HG03460 (cell line): ENCODE results near the gene LRRN2.

ENCODE experiments used
- ATAC-seq: cut with Tn5 transposase; IDR thresholded peaks from one replicate; pipeline ENCODE4 v1.9.1; 2021; ENCODE audit not compliant: unreplicated experiment

LRRN2 gene

GRCh38 chr1:204663644-204664383 is 21.7 kb downstream of the LRRN2 start:
- ATAC-seq = no peak

DNA sequence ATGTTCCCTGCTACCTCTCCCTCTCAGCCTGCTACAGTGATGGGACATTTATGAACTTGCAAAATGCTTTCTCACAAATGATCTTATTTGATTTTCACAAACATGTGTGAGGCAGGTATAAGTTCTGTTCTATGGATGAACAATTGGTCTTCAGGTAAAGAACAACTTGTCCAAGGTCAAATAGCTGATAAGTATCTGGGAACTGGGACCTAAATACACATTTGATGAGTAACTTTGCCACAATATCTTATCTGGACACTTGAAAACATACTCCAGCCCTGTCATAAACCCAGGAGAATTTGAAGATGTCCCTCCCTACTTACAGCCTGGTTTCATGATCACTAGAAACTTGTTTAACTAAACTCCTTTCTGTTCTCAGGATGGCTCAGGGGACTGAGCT is 23.0 kb downstream of the LRRN2 start:
- no peak for ATAC-seq

DNA sequence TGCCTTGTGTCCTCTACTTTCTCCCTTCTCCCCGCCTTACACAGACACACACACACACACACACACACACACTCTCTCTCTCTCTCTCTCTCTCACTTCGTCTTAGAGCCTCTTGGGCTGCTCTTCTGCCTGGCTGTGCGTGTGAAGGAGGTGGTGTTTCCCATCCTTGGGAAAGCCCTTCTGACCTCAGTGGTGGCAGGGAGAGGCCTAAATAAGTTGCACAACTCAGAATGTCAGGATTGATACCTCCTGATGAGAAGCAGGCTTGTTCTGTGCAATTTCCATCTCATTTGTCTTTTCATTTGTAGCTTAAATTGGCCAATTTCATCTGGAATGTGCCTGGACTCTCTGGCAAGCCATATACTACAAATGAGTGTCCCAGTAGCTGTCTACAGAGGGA is 25.0 kb downstream of the LRRN2 start:
- ATAC-seq = no peak

- ATAC-seq = no peak
These were observed 26.5 kb downstream of the LRRN2 start for GRCh38 chr1:204659056-204659455.

DNA sequence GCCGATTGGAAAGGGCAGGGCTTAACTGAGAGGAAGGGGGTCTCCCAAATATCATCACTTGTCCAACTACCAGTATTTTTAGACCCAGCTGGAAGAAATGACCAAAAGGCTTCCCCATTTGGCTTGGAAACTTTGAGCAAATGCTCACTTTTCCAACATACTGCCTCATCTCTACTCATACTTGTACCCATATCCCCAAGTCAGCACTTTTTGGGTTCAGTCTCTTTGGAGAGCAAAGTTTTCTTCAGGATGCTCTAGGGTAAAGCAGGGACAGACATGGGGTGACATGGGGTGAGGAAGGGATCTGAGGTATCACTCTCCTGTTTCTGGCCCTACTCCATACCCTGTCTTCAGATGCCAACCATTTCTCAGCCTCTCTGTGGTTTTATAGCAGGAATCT is 27.2 kb downstream of the LRRN2 start:
- no peak for ATAC-seq

- no peak for ATAC-seq
These were observed 31.8 kb downstream of the LRRN2 start for GRCh38 chr1:204653590-204654340.

DNA sequence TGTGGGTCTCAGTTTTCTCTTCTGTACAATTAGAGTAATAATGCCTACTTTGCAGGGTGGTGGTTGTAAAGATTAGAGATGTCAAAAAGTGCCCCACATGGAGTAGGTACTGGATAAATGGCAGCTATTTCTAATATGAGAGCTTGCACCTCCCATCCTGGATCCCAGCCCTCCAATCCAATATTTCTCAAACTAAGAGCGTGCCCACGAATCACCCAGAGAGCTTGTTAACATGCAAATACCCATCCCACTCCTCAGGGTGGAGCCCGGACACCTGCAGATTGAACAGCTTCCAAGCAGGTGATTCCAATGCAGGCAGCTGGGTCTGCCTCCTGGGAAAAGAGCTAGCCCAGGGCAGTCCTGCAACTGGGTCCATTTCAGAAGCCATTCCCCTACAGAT is 33.0 kb downstream of the LRRN2 start:
- ATAC-seq = no peak

- no peak for ATAC-seq
These were observed 33.6 kb downstream of the LRRN2 start for GRCh38 chr1:204651843-204652421.

DNA sequence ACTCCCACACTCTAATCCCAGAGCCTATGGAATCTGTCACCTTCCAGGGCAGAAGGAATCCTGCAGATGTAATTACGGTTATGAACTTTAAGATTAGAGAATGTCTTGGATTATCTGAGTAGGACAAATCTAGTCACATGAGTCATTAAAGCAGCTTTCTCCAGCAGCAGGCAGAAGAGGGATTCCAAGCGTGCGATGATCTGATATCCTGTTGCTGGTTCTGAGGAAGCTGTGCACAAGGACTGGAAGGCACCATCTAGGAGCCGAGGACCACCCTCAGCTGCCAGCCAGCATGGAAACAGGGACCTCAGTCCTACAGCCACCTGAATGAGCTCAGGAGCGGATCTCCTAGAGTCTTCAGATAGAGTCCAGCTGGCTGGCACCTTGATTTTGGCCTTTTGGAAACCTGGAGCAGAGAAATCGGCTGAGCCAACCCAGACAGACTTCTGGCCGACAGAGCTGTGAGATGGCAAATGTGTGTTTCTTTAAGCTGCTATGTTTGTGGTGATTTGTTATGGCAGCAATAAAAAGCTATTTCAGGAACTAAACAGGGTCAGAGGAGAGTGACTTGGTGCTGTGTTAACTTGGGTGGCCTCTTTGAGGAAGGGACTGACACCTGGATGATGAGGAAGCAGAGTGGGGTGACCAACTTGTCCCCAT is 34.5 kb downstream of the LRRN2 start:
- no peak for ATAC-seq

- ATAC-seq = no peak
These were observed 35.6 kb downstream of the LRRN2 start for GRCh38 chr1:204649721-204650521.

GRCh38 chr1:204648576-204648975 is 37.0 kb downstream of the LRRN2 start:
- no peak for ATAC-seq

DNA sequence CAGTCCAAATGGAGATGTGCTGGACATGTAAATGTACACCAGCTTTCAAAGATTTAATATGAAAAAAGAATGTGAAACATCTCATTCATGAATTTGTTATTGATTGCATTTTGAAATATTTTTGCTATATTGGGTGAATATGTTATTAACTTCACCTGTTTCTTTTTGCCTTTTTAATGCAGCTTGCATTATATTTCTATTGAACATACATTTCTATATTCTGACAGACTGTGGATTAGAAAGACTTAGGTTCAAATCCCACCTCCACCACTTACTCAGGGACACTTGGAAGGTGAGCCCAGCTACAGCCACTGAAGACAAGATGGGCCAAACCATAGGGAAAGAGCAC is 37.8 kb downstream of the LRRN2 start:
- no peak for ATAC-seq

DNA sequence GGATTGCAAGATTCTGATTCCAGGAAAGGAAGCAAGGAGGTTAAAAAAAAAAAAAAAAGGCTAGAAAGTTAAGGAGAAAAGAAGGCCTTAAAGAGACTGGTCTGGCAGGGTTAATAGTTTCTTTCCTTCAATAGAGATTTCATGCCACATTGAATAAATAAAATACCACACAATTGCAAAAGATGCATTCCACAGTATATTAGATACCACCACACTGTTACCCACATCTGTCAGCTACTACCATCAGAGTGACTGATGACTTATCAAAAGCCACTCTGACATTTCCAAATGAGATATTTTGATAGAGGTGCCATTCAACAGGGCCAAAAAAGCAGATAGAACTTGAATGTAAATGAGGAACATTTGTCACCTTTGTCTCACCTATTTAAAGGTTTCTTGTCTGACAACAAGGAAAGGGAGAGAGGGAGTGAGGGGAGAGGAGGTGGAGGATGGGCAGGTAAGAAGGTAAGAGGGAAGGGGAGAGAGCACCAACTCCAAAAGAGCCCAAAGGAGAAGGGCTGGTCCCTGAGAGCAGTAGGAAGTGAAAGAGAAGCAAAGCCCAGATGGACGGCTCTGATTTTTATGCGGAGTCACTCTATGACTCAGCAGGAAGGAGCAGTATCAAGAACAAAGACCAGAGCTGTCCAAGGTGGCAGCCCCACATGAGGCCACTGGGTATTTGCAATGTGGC is 38.3 kb downstream of the LRRN2 start:
- no peak for ATAC-seq

- ATAC-seq = no peak
These were observed 39.9 kb downstream of the LRRN2 start for GRCh38 chr1:204645666-204646065.

GRCh38 chr1:204645251-204645650 is 40.3 kb downstream of the LRRN2 start:
- no peak for ATAC-seq

GRCh38 chr1:204643503-204643902 is 42.0 kb downstream of the LRRN2 start:
- ATAC-seq = no peak

- no peak for ATAC-seq
These were observed 43.6 kb downstream of the LRRN2 start for GRCh38 chr1:204641936-204642335.

- no peak for ATAC-seq
These were observed 44.1 kb downstream of the LRRN2 start for GRCh38 chr1:204641455-204641854.

GRCh38 chr1:204640578-204640977 is 45.0 kb downstream of the LRRN2 start:
- no peak for ATAC-seq

DNA sequence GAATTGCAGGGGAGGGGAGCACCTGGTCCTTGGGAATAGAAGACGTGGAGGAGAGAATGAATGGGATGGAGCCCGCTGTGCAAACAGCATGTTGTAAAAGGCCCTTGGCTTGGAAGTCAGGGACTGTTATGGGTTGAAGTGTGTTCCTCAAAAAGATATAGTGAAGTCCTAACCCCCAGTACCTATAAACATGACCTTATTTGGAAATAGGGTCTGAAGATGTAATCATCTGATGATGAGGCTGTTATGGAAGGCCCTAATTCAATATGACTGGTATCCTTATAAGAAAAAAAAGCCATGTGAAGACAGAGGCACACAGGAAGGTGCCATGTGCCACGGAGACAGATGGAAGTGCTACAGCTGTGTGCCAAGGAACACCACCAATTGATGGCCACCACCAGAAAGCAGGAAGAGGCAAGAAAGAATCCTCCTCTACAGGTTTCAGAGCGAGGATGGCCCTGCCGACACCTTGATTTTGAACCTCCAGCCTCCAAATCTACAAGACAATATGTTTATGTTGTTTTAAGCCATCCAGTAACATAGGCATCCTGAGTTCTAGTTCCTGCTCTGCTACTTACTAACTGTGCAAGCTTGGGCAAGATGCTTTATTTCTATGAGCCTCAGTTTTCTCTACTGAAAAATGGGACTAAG is 51.2 kb downstream of the LRRN2 start:
- ATAC-seq = no peak
